ENCODE data around the gene TRPV5. TPM values are rescaled to one million over a fixed set of nuclear protein-coding genes. Genes with fewer than 3 reads are reported as not detected.

TRPV5 gene
- total and polyA plus RNA-seq, 2 of the 4 experiments (the other 2 are of a cell fraction) = not detected

DNA sequence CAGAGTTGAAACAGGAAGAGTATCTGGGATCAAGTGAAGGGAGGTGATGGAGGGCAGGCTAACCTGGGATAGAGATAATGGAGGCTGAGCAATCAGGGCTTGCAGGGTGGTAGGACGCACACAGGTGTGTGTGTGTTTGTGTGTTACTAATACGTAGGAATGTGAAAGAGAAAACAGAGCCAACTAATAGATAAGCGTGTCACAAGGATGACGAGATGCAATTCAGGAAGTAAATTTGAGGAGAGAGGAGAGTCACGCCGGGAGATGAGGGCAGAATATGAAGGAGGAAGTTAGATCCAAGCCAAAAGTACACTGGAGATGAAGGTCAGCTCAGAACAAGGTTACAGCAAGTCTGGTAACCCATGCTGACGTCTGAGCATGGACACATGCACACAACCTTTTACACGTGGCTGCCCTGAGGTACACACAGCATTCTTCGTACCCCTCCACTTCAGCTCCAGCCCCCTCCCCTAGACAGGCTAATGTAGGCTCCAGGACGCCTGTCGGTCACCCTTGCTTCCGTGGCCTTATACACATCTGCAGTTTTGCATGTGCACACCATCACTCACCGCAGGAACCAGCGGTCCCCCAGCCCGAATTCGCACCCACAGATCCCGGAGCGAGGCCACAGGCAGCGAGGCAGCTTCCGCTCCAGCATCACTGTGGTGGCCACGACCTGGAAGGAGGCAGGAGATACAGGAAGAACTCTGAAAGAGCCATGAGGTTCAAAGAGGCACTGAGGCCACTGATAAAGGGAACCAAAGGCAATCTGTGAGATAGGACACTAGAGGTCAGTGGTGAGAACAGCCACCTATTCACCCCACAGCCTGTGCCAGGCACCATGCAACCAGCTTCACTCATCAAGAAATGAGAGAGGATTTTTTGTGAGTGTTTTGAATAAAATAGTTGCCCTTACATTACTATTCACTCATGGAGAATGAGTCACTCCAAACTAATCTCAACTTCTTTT, 24.3 kb downstream of the TRPV5 start:
- in situ Hi-C loops (cut with MboI; ENCODE audit: low sequenced_read_pairs) (no loop called here), dilution Hi-C loops (cut with HindIII; ENCODE audit: low sequenced_read_pairs, unreplicated experiment) (no loop called here), intact Hi-C loops (cut with micrococcal nuclease) (no loop called here)
- Histone ChIP-seq H3K9me3 (ENCODE audit: control insufficient read depth, insufficient read depth, low read length) (peaks cover 6% of the 10 kb centered on the region), H3K56ac (ENCODE audit: extremely low read depth, insufficient read depth, low read length) (no peak overlapping the region), H3K9me1 (ENCODE audit: insufficient read depth, low read length) (no peaks in the 10 kb centered on the region), H3K27ac (ENCODE audit: insufficient read depth, low read length) (no peak overlapping the region), H4K5ac (ENCODE audit: low read depth, low read length) (no peak overlapping the region), H3K14ac (replicated peaks; ENCODE audit: low read depth, low read length) (no peak overlapping the region), H3K36me3 (ENCODE audit: control insufficient read depth, insufficient read depth, low read length) (no peaks in the 10 kb centered on the region), H3K4me3 (ENCODE audit: insufficient read depth, low read depth, low read length) (no peak overlapping the region), H3K4ac (ENCODE audit: low read depth, low read length) (no peak overlapping the region), H3K4me1 (ENCODE audit: control insufficient read depth, insufficient read depth, low read length) (no peaks in the 10 kb centered on the region), H2BK20ac (ENCODE audit: low read depth, low read length) (no peak overlapping the region), H2AK9ac (replicated peaks; ENCODE audit: low read depth, low read length, poor library complexity) (no peak overlapping the region), H2AFZ (replicated peaks; ENCODE audit: low read length, poor library complexity) (peak overlapping the region; percentile 14), H4K91ac (ENCODE audit: insufficient read depth, low read depth, low read length) (no peak overlapping the region), H3K4me2 (ENCODE audit: low read depth, low read length) (no peak overlapping the region), H3K27me3 (ENCODE audit: control insufficient read depth, insufficient read depth, low read length) (no peaks in the 10 kb centered on the region), H3K23ac (ENCODE audit: low read depth, low read length) (no peak overlapping the region), H3K18ac (ENCODE audit: low read depth, low read length) (no peak overlapping the region), H2BK120ac (ENCODE audit: low read depth, low read length) (no peak overlapping the region), H3K9ac (ENCODE audit: low read depth, low read length) (no peak overlapping the region), H2BK15ac (ENCODE audit: low read depth, low read length) (no peak overlapping the region), H4K8ac (ENCODE audit: low read depth in 2 of 2, low read length in 2 of 2) (no peak overlapping the region), H3K79me1 (ENCODE audit: low read depth in 1 of 2, low read length in 2 of 2) (no peaks in the 10 kb centered on the region), H4K20me1 (ENCODE audit: insufficient read depth, low read length) (no peaks in the 10 kb centered on the region), H2BK5ac (ENCODE audit: low read depth, low read length, poor library complexity, severe bottlenecking) (no peak overlapping the region), H2AK5ac (ENCODE audit: low read depth, low read length) (no peak overlapping the region)
- ATAC-seq (ENCODE audit: low read depth) (no peak), DNase-seq (no peak)
- BruUV-seq (replicated peaks) = no TSS peak
- no peak for TF ChIP-seq CEBPB (IDR thresholded peaks at IDR 0.05; ENCODE audit: low read depth, low read length)
- no peak for TF ChIP-seq POLR2A (IDR thresholded peaks at IDR 0.05; ENCODE audit: low read depth, low read length)
- TF ChIP-seq ELK1 (IDR thresholded peaks at IDR 0.05; ENCODE audit: borderline replicate concordance, low read depth, low read length) = no peak
- TF ChIP-seq CTCF (conservative IDR thresholded peaks at IDR 0.05; ENCODE audit: low read depth, low read length) = no peak
- no peak for TF ChIP-seq RCOR1 (IDR thresholded peaks at IDR 0.05; ENCODE audit: insufficient replicate concordance, low read length)
- no peak for TF ChIP-seq CHD1 (IDR thresholded peaks at IDR 0.05; ENCODE audit: low read depth, low read length)
- TF ChIP-seq MAFK (IDR thresholded peaks at IDR 0.05; ENCODE audit: low read depth, low read length) = no peak
- TF ChIP-seq RFX5 (IDR thresholded peaks at IDR 0.05; ENCODE audit: low read depth, low read length) = no peak
- no peak for TF ChIP-seq NFE2L2 (IDR thresholded peaks at IDR 0.05; ENCODE audit: low read depth, low read length)
- no peak for TF ChIP-seq RAD21 (IDR thresholded peaks at IDR 0.05; ENCODE audit: low read length)
- ChIA-PET CTCF (no interaction called here), POLR2A (ENCODE audit: unreplicated experiment) (no interaction called here)
- 49% methylated on average over 19 of the region's 21 CpGs; no CpG with 5 or more reads in 1 of the 2 experiments for WGBS, 2 experiments (ENCODE audit: extremely low coverage in 2 of 2, insufficient read length in 1 of 2)
